Activated T-cell treated with anti-CD3 and anti-CD28 coated beads, Interleukin-2, amount 50 U/mL, for 24 hours (primary cell): ENCODE results near the gene UBR1.
"Not testable (repeated sequence)": the region's sequence is repeated elsewhere in the genome, so short reads cannot be mapped to it uniquely, and the experiment has no call there.

ENCODE experiments used
- DNase-seq: peaks from one replicate; pipeline ENCODE4 v3.0.0-alpha.2; 2020
- H3K27ac Mint-ChIP-seq: 2 replicates; pipeline ENCODE4 v1.8.0; 2020; ENCODE audit warnings: mild to moderate bottlenecking, mixed read lengths
- H3K27me3 Mint-ChIP-seq: 2 replicates; pipeline ENCODE4 v1.8.0; 2020; ENCODE audit warnings: mixed read lengths
- H3K36me3 Mint-ChIP-seq: 2 replicates; pipeline ENCODE4 v1.8.0; 2020; ENCODE audit warnings: low read depth, mixed read lengths
- H3K4me1 Mint-ChIP-seq: 2 replicates; pipeline ENCODE4 v1.8.0; 2020; ENCODE audit warnings: low read depth, mixed read lengths
- H3K4me3 Mint-ChIP-seq: 2 replicates; pipeline ENCODE4 v1.8.0; 2020; ENCODE audit warnings: mild to moderate bottlenecking, moderate library complexity, mixed read lengths
- H3K9me3 Mint-ChIP-seq: 2 replicates; pipeline ENCODE4 v1.8.0; 2020; ENCODE audit warnings: mixed read lengths

UBR1 gene

GRCh38 chr15:42908538-42908937 lies 197.3 kb downstream of the UBR1 start:
- H3K4me1 Mint-ChIP-seq = peaks cover 18% of the 10 kb centered on the region

DNA sequence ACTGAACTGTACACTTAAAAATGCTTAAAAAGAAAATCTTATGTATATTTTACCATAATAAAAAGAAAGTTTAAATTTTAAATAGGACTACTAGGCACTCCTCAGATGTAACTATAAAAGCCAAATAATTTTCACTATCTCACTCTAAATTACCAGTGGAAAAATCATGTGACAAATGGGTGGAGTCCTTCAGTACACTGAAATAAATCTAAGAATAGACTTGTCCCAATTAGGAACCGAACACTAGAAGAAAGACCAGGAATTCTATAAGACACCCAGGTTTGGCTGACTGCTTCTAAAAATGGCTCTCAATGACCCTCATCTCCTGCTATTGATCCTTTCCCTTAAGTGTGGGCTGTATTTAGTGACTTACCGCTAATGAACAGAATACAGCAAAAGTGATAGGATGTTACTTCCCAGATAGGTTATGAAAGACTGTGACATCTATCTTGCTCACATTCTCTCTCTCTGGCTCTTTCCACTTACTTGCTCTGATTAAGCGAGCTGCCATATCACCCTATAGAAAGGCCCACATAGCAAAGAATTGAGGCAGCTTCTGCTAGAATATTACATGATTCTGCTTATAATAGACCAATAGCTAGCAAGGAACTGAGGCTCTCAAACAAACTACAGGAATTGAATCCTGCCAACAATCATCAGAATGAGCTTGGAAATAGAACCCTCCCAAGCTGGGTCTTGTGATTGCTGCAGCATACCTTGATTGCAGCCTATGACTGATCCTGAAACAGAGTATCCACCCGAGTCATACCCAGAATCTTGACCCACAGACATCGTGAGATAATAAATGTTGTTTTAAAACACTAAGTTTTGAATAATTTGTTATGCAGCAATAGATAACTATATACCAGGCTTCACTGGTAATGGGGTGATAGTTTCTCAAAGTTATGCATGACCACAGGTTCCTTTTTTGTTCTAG lies 202.2 kb downstream of the UBR1 start:
- Mint-ChIP-seq H3K36me3 (peaks cover 5% of the 10 kb centered on the region), H3K4me3 (no peak overlapping the region), H3K4me1 (peaks cover 7% of the 10 kb centered on the region), H3K27ac (no peak overlapping the region), H3K27me3 (no peaks in the 10 kb centered on the region), H3K9me3 (no peaks in the 10 kb centered on the region)
- no peak for DNase-seq

More at GRCh38 chr15:42908538-42908937, 197.3 kb downstream of the UBR1 start:
- no peak for DNase-seq
- H3K27me3 Mint-ChIP-seq = no peaks in the 10 kb centered on the region
- peaks cover 5% of the 10 kb centered on the region for H3K36me3 Mint-ChIP-seq
- H3K4me3 Mint-ChIP-seq = no peak overlapping the region
- H3K27ac Mint-ChIP-seq = no peak overlapping the region
- H3K9me3 Mint-ChIP-seq = no peaks in the 10 kb centered on the region

DNA sequence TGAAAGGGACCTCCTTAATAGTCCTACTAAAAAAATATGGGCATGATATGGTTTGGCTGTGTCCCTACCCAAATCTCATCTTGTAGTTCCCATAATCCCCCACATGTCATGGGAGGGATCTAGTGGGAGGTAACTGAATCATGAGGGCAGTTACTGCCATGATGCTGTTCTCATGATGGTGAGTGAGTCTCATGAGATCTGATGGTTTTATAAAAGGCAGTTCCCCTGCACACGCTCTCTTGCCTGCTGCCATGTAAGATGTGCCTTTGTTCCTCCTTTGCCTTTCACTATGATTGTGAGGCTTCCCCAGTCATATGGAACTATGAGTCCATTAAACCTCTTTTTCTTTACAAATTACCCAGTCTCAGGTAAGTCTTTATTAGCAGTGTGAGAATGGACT lies 211.9 kb downstream of the UBR1 start:
- Mint-ChIP-seq H3K9me3 (peaks cover 10% of the 10 kb centered on the region), H3K36me3 (peaks cover 14% of the 10 kb centered on the region)
- H3K4me3 Mint-ChIP-seq, H3K4me1 Mint-ChIP-seq, H3K27ac Mint-ChIP-seq, H3K27me3 Mint-ChIP-seq, DNase-seq: not testable (repeated sequence)
